ENCODE data around the gene FBXO33.
"Not testable (repeated sequence)": the region's sequence is repeated elsewhere in the genome, so short reads cannot be mapped to it uniquely, and the experiment has no call there.

FBXO33 gene

DNA sequence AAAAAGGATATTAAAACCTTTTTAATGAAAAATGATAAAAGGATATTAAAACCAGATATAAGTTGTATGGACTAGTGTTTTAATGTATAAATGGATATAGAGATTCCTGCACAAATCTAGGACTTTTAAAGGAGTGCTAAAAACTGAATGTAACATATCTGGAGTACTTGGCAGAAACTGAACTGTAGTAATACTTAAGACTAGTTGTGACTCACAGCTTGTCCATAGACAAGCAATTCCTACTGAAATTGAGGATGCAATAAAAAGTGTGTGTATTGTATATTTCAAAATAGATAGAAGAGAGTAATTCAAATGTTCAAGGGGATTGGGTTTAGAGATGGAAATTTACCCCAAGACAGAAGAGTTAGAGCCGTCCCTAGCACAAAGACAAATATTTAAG, 59.6 kb downstream of the FBXO33 start:
- DNase-seq = peak; percentile 13

DNA sequence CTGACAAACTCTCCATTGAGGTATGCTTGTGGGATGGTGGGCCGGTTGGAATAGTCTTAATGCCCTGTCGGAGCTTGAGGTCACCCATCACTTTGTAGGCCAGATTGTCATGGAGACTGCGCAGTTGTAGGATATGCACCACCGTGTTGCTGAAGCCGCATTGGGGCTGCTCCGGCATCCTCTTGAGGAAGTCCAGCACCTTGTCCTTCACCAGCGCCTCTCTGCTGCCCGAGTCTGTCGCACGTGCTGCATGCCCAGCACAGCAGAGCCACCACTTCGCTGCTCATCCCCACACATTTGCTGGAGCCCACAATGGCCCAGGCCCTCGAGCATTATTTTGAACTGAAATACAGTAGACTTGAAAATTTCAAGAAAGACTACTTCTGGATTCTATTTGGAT, 61.8 kb downstream of the FBXO33 start:
- DNase-seq = no peak

DNA sequence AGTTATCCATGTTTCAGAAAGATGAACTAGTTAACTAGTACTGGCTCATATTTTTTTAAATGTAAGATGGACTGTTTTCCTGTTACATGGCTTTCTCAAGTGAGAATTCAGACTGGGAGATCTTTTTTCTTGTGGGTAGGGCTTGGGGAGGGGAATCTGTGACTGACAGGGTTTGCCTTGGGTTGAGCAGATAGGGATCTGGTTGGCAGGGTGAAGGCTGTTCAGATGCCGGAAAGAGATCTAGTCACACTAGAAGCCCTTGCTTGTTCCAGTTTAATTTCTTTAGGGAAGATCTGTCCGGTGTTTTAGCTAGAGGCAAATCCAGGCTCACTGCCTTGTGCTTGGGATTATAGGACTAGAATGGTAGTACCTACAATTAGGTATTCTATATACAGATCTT, 63.2 kb downstream of the FBXO33 start:
- no peak for DNase-seq

DNA sequence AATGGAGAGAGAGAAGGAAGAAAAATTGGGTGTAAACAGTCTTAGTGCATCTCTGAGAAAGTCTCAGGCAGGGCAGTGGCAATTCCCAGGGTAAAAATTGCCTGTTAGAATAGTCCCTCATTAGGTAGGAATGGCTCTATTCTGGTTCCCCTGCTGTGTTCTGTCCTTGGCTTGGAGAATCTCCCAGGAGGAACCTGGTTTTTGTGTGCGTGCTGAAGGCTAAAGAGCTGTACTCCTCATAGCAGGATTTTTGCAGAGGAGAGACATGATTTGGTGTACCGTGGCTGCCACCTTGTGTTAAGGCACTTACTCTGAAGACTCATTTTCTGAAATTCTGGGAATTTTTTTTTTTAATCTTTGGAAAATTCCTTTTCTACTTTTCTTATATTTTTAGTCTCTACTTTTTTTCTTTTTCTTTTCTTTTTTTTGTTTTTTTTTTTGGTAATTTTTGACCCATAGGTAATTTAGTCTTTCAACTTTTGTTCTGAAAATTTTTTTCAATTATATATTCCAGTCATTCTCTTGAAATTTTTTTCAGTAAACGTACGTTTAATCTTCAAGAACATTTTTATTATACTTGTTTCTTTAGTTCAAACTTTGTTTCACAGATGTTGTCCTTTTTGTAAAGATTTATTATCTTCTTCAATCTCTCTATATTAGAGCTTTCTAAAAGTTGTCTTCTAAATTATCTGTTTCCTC, 63.8 kb downstream of the FBXO33 start:
- DNase-seq = peak; percentile 78

DNA sequence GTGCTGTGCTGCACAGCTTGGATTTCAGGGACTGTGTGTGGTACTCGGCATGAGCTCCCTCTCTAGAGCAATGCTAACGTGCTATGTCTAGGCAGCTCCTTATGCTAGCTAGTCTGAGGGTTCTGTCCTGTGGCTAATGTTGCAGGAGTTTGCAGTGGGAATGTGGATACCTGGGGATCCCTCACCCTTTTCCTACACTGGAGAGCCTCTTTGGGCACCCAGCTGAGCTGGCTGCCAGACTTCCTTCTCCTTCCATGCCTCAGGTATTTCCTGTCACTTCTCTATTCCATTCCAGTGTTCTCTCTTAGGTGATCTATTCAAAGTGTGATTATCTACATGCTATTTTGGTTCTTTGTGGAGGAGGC, 64.9 kb downstream of the FBXO33 start:
- DNase-seq = no peak

DNA sequence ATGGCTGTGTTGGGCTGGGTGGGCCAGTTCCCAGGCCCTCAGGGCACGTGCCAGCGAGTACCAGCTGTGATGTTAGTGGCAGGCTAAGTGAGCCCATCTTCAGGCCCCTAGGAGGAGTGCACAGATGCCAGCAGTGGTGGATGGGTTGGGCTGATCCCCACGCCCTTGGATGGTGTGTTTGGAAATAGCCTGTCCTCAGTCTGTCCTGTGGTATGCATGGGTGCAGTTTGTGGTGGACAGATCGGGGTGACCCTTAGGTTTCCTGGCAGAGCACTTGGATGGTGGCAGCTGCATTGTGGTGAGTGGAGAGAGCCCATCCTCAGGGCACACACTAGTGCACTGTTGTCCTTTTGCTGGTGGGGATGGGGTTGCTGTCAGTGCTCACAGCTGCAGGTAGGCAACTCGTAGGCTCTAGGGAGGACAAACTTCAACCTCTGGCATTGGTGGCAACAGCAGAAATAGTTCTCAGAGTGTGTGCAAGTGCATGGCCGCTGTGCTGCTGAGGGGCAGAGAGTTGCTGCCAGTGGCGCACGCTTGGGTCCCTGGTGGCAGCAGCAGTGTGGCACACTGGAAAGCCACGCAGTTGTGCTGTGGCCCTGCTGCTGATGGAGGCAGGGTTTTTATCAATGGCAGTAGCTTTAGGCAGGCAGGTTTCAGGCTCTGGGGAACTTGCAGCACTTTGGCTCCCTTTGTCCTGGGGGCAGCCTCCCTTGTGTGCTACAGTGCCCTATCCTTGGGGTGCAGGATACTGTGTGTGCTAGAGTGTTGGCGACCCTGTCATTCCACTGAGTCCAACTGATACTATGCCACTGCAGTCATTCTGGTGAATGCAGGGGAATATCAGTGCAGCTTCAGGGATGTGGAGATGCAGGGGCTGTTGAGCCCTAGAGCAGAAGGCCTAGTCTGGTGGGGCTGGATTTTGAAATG, 65.5 kb downstream of the FBXO33 start:
- DNase-seq = no peak

DNA sequence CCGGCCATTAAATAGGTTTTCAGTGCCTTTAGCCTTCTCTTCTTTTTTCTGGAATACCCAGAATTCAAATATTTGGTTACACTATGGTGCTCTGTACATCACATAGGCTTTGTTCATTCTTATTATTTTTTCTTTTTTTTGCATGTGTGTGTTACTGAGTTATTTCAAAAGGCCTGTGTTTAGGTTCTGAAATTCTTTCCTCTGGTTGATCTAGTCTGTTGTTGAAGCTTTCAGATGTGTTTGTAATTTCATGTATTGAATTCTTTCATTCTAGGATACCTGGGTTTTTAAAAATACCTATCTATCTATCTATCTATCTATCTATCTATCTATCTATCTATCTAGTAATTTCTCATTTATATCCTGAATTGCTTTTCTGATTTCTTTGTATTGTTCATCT, 66.9 kb downstream of the FBXO33 start:
- DNase-seq = no peak

DNA sequence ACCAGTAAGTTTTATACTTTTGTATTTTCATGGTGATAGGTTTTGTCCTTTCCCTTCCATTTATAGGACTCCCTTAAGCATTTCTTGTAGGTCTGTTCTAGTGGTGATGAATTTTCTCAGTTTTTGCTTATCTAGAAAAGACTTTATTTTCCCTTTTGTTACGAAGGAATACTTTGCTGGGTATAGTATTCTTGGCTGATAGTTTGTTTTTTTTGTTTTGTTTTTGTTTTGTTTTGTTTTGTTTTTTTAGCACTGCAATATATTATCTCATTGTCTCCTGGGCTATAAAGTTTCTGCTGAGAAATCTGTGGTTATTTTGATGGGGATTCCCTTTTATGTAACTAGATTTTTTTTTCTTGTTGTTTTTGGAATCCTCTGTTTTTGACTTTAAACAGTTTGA, 67.7 kb downstream of the FBXO33 start:
- no peak for DNase-seq

DNA sequence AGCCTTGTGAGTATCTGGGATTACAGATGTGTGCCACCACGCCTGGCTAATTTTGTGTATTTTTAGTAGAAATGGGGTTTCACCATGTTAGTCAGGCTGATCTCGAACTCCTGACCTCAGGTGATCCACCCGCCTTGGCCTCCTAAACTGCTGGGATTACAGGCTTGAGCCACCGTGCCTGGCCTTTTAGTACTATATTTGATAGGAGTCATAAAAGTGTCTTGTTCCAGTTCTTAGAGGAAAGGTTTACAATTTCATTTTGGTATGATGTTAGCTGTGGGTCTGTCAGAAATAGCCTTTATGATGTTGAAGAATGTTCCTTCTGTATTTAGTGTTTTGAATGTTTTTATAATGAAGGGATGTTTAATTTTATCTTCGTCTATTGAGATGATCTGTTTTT, 70.7 kb downstream of the FBXO33 start:
- DNase-seq = not testable (repeated sequence)

DNA sequence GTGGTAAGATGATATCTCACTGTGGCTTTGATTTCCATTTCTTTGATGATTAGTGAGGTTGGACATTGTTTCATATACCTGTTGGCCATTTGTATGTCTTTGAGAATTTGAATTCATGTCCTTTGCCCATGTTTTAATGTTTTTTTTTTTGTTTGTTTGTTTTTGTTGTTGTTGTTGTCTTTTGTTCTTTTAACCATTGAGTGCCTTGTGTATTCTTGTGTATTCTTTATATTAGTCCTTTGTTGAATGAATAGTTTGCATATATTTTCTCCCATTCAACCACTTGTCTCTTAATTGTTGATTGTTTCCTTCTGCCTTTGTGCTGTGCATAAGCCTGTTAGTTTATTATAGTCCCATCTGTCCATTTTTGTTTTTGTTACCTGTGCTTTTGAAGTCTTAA, 71.9 kb downstream of the FBXO33 start:
- DNase-seq = no peak

DNA sequence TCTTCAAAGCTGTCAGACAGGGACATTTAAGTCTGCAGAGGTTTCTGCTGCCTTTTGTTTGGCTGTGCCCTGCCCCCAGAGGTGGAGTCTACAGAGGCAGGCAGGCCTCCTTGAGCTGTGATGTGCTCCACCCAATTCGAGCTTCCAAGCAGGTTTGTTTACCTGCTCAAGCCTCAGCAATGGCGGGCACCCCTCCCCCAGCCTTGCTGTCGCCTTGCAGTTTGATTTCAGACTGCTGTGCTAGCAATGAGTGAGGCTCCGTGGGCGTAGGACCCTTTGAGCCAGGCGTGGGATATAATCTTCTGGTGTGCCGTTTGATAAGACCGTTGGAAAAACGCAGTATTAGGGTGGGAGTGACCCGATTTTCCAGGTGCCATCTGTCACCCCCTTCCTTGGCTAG, 73.2 kb downstream of the FBXO33 start:
- DNase-seq = not testable (repeated sequence)

DNA sequence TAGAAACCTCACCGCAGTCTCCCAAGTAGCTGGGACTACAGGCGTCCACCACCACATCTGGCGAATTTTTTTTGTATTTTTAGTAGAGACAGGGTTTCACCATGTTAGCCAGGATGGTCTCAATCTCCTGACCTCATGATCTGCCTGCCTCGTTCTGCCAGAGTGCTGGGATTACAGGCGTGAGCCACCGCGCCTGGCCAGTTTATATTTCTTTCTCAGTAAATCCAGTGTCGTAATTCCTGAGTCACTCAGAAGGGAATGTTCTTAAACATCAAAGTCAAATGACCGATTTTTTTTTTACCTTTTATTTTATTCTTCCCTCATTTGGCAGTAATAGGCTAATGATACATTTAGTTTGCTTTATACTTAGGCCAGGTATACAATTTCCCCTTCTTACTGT, 80.5 kb downstream of the FBXO33 start:
- no peak for DNase-seq

DNA sequence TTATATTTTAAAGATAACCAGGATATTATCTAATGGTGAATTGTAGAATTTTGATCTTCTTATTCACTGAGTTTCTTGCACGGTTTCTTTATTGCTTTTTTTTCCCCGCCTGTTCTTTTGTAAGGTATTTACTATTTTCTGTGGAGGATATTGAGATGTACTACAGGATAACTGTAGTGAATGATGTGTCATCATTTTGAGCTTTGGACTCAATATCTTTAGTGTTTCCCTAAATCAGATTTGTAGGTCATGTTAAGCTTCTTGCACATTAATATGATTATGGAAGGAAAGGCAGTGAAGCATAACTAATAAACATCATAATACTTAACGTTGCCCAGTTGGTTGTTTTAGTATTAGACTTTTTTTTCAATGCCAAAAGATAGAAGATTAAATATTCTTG, 81.4 kb downstream of the FBXO33 start:
- no peak for DNase-seq
